ENCODE data around the gene PEX3. TPM values are rescaled to one million over a fixed set of nuclear protein-coding genes. Genes with fewer than 3 reads are reported as not detected.
A peak's percentile ranks its signal among the peaks of the same experiment; 100 is the strongest.

Gene PEX3
- total RNA-seq, 1 experiment from 2014 or later: 12.9 TPM

DNA sequence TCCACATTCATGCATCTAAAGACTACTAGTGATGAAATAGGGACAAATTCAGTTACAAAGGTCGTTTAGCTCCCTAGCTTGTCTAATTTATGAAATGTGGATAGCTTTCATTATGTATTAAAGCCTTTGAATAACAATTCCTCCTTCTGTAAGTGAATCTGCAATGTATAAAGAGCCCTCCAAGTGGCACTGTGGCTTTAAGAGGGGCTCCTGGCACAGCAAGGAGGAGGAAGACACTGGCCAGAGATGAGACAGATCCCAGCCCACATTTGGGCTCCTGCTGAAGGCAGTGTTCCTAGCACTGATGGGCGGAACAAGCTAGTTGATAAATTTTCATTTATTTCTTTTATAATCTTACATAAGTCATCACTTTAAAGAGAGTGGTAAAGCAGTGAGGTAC is 78.5 kb downstream of the PEX3 start:
- Histone ChIP-seq H2AFZ (ENCODE audit: low read depth, low read length, poor library complexity, severe bottlenecking) (peak overlapping the region; percentile 28), H3K27ac (ENCODE audit: low read depth, low read length) (no peak overlapping the region), H3K9me2 (ENCODE audit: insufficient read depth) (no peaks in the 10 kb centered on the region), H4K20me1 (ENCODE audit: insufficient read depth) (no peaks in the 10 kb centered on the region), H3K4me1 (ENCODE audit: control insufficient read depth in 1 of 2, insufficient read depth in 2 of 2, low read length in 2 of 2) (no peaks in the 10 kb centered on the region), H3K79me2 (ENCODE audit: insufficient read depth, low read length) (no peaks in the 10 kb centered on the region), H3K9me3 (ENCODE audit: control insufficient read depth in 1 of 2, insufficient read depth in 1 of 2, low read depth in 1 of 2, low read length in 2 of 2) (no peaks in the 10 kb centered on the region), H3K4me2 (ENCODE audit: low read length) (no peak overlapping the region), H3K4me3 (replicated peaks in 1 of 2; ENCODE audit: low read depth in 1 of 2, low read length in 2 of 2) (no peak overlapping the region), H3K9ac (ENCODE audit: low read length) (no peak overlapping the region), H3K36me3 (ENCODE audit: control insufficient read depth in 1 of 2, insufficient read depth in 2 of 2, low read length in 2 of 2) (no peaks in the 10 kb centered on the region), H3K27me3 (ENCODE audit: insufficient read depth, low read length) (no peaks in the 10 kb centered on the region)
- ATAC-seq (peak; percentile 90), DNase-seq (ENCODE audit: low read depth, low spot score) (no peak)
- intact Hi-C loops (cut with micrococcal nuclease): no loop called here
- POLR2A ChIA-PET: no interaction called here
- RAD21 ChIA-PET (ENCODE audit: low non-redundant PET in 1 of 2, low total read pairs in 2 of 2, uncharacterized antibody in 2 of 2, unreplicated experiment in 2 of 2): no interaction called here
- CTCF ChIA-PET: interaction anchor here (0.6 kb wide), 1 partner anchor 47 kb away, joined by 3 read pairs; no protein-coding TSS in a partner anchor
- TF ChIP-seq JUND (IDR thresholded peaks at IDR 0.05) (no peak), RAD21 (IDR thresholded peaks at IDR 0.05; ENCODE audit: low read depth) (peak; percentile 52; the same call in 1 of the 2 replicates)
- TF ChIP-seq, protein P1, sequence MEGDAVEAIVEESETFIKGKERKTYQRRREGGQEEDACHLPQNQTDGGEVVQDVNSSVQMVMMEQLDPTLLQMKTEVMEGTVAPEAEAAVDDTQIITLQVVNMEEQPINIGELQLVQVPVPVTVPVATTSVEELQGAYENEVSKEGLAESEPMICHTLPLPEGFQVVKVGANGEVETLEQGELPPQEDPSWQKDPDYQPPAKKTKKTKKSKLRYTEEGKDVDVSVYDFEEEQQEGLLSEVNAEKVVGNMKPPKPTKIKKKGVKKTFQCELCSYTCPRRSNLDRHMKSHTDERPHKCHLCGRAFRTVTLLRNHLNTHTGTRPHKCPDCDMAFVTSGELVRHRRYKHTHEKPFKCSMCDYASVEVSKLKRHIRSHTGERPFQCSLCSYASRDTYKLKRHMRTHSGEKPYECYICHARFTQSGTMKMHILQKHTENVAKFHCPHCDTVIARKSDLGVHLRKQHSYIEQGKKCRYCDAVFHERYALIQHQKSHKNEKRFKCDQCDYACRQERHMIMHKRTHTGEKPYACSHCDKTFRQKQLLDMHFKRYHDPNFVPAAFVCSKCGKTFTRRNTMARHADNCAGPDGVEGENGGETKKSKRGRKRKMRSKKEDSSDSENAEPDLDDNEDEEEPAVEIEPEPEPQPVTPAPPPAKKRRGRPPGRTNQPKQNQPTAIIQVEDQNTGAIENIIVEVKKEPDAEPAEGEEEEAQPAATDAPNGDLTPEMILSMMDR (IDR thresholded peaks at IDR 0.05 in 2 of 3, conservative IDR thresholded peaks at IDR 0.05 in 1 of 3; ENCODE audit: borderline replicate concordance in 1 of 3, insufficient read depth in 1 of 3, low read depth in 2 of 3, low read length in 2 of 3): peak; percentile 15 to 42 (median 27); a peak in 4 of 6 replicates
- BruUV-seq (replicated peaks): no TSS peak

GRCh38 chr6:143531720-143532499 is 81.3 kb downstream of the PEX3 start:
- H3K9ac ChIP-seq (ENCODE audit: low read length): no peak overlapping the region
- no peak overlapping the region for H2AFZ ChIP-seq (ENCODE audit: low read depth, low read length, poor library complexity, severe bottlenecking)
- no peak for TF ChIP-seq EZH2phosphoT487 (IDR thresholded peaks at IDR 0.05; ENCODE audit: borderline replicate concordance)
- ChIA-PET POLR2A (no interaction called here), CTCF (no interaction called here), RAD21 (ENCODE audit: low non-redundant PET in 1 of 2, low total read pairs in 2 of 2, uncharacterized antibody in 2 of 2, unreplicated experiment in 2 of 2) (no interaction called here)
- no peaks in the 10 kb centered on the region for H3K9me3 ChIP-seq (ENCODE audit: control insufficient read depth in 1 of 2, insufficient read depth in 1 of 2, low read depth in 1 of 2, low read length in 2 of 2)
- H3K4me2 ChIP-seq (ENCODE audit: low read length): no peak overlapping the region
- ATAC-seq (no peak), DNase-seq (ENCODE audit: low read depth, low spot score) (no peak)
- H3K4me1 ChIP-seq (ENCODE audit: control insufficient read depth in 1 of 2, insufficient read depth in 2 of 2, low read length in 2 of 2): peaks cover 3 to 7% of the 10 kb centered on the region in 2 experiments; a peak in 3 of 4 replicates
- no peaks in the 10 kb centered on the region for H3K9me2 ChIP-seq (ENCODE audit: insufficient read depth)
- no peak overlapping the region for H3K27ac ChIP-seq (ENCODE audit: low read depth, low read length)
- BruUV-seq (replicated peaks): no TSS peak
- no peak overlapping the region for H3K4me3 ChIP-seq (replicated peaks in 1 of 2; ENCODE audit: low read depth in 1 of 2, low read length in 2 of 2)
- no peaks in the 10 kb centered on the region for H4K20me1 ChIP-seq (ENCODE audit: insufficient read depth)
- intact Hi-C loops (cut with micrococcal nuclease): no loop called here
- H3K36me3 ChIP-seq (ENCODE audit: control insufficient read depth in 1 of 2, insufficient read depth in 2 of 2, low read length in 2 of 2): no peaks in the 10 kb centered on the region
- no peaks in the 10 kb centered on the region for H3K27me3 ChIP-seq (ENCODE audit: insufficient read depth, low read length)
- no peaks in the 10 kb centered on the region for H3K79me2 ChIP-seq (ENCODE audit: insufficient read depth, low read length)

Measured in HCT116 (cell line).